Type B pancreatic cell (in vitro differentiated cells): ENCODE data around the gene VSTM2L. TPM values are rescaled to one million over a fixed set of nuclear protein-coding genes. Genes with fewer than 3 reads are reported as not detected.
A peak's percentile ranks its signal among the peaks of the same experiment; 100 is the strongest.

Source experiments
- DNase-seq: peaks from one replicate; pipeline ENCODE4 v3.0.0; 2021; ENCODE audit warnings: mixed read lengths; ENCODE audit not compliant: unreplicated experiment; ENCODE audit errors: extremely low spot score
- H3K27ac Mint-ChIP-seq: 2 replicates; pipeline ENCODE4 v1.8.0; 2021; ENCODE audit warnings: mild to moderate bottlenecking, mixed read lengths
- H3K27me3 Mint-ChIP-seq: 2 replicates; pipeline ENCODE4 v1.8.0; 2021; ENCODE audit warnings: mixed read lengths
- H3K36me3 Mint-ChIP-seq: 2 replicates; pipeline ENCODE4 v1.8.0; 2021; ENCODE audit warnings: mixed read lengths
- H3K4me1 Mint-ChIP-seq: one replicate; pipeline ENCODE4 v1.8.0; 2021; ENCODE audit warnings: mixed read lengths; ENCODE audit not compliant: unreplicated experiment
- H3K4me3 Mint-ChIP-seq: 2 replicates; pipeline ENCODE4 v1.8.0; 2021; ENCODE audit warnings: mild to moderate bottlenecking, mixed read lengths
- H3K9me3 Mint-ChIP-seq: 2 replicates; pipeline ENCODE4 v1.8.0; 2021; ENCODE audit warnings: mixed read lengths
- CTCF ChIP-seq: fragments of 200-600 bp; sonication (generic); conservative IDR thresholded peaks from 2 replicates; pipeline ENCODE4 v1.5.0; 2021; ENCODE audit warnings: antibody characterized with exemption, mild to moderate bottlenecking
- total RNA-seq: library from RNA; stranded (reverse); gene quantifications from 2 replicates; pipeline ENCODE4 v1.2.1, GENCODE V29; 2021; ENCODE audit warnings: low replicate concordance

VSTM2L gene
- total RNA-seq, 1 donor from 2014 or later: 11.4 TPM

- Mint-ChIP-seq H3K27me3 (peaks cover 59% of the 10 kb centered on the region), H3K4me1 (peaks cover 21% of the 10 kb centered on the region)
- TF ChIP-seq CTCF: no peak
Measured at GRCh38 chr20:37901240-37901639, 1.7 kb upstream of the VSTM2L start.

DNA sequence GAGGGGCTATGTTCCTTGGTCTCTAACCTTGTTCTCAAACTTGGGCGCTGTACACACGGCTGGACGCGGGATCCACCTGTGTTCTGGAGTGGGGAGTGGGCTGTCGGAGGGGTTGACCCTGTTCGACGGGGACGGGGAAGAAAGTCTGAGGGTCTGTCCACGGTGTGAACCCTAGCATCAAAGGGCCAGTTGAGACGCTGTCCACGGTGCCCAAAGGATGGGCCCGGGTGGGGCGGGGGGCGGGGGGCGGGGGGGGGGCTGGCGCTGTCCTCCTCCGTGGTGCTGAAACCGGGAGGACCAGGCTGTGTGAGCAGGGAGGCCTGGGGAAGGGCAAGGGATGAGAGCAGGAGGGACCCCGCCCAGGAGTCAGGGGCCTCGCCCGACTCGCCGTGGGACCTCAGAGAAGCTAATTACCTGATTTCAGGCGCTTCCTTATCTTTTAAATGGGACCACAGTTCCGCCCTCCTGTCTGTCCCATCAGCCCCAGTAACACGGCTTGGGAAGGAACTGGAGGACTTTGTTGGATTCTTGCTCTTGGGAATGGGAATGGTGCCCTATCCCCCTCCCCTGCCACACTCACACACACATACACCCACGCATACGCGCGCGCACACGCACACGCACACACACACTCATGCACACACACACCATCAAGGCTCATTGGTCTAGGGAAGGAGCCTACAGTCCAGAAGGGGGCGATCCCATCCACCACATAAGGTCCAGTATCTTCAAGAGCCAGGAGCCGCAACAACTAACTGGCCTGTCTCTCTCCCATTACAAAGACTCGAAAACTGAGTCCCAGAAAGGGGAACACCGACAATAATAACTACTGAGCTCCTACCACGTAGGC, 1.0 kb upstream of the VSTM2L start:
- peak; percentile 68 for TF ChIP-seq CTCF
- DNase-seq: no peak
- peaks cover 21% of the 10 kb centered on the region for H3K4me1 Mint-ChIP-seq
- H3K36me3 Mint-ChIP-seq: no peaks in the 10 kb centered on the region
- peak overlapping the region; percentile 89 for H3K4me3 Mint-ChIP-seq
- H3K9me3 Mint-ChIP-seq: no peaks in the 10 kb centered on the region
- peaks cover 60% of the 10 kb centered on the region for H3K27me3 Mint-ChIP-seq
- H3K27ac Mint-ChIP-seq: peak overlapping the region; percentile 77

More at GRCh38 chr20:37901240-37901639, 1.7 kb upstream of the VSTM2L start:
- Mint-ChIP-seq H3K4me3 (peak overlapping the region; percentile 63), H3K27ac (no peak overlapping the region), H3K36me3 (no peaks in the 10 kb centered on the region), H3K9me3 (no peaks in the 10 kb centered on the region)
- no peak for DNase-seq

- no peak for DNase-seq
- peak overlapping the region; percentile 93 for H3K4me3 Mint-ChIP-seq
- no peaks in the 10 kb centered on the region for H3K9me3 Mint-ChIP-seq
- H3K27me3 Mint-ChIP-seq: peaks cover 62% of the 10 kb centered on the region
- no peaks in the 10 kb centered on the region for H3K36me3 Mint-ChIP-seq
- peaks cover 31% of the 10 kb centered on the region for H3K4me1 Mint-ChIP-seq
- TF ChIP-seq CTCF: peak; percentile 69
- peak overlapping the region; percentile 74 for H3K27ac Mint-ChIP-seq
Measured at GRCh38 chr20:37903317-37904007, 535 bp downstream of the VSTM2L start.

DNA sequence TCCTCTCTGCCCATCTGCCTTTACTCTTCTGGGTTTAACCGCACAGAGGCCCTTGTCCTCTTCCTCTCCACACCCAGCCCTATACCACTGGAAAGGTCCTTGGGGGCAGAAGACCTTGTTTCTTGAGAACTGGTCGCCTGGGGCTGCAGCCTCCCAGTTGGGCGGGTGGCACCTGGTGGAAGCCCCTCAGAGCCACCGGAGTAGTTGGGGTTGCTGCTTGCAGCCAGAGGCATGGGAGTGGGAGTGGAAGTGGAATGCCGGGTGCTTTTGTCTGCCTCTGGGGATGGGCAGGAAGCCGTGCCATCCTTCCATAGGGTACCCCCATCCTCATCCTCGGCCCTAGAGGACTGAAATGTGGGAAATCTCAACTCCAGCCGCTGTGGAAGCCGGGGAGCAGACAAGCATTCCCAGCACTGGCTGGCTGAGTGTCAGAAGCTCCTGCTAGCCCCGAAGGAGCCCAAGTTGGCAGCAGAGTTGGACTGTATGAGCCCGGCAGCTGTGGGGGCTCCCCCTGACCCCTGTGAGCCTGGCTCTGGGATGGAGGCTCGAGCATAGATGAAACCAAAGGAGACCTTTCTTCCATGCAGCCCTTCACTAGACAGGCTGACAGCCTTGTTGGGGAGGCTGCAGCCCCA, 1.2 kb downstream of the VSTM2L start:
- peaks cover 63% of the 10 kb centered on the region for H3K27me3 Mint-ChIP-seq
- no peak for DNase-seq
- peak overlapping the region; percentile 74 for H3K27ac Mint-ChIP-seq
- H3K36me3 Mint-ChIP-seq: no peaks in the 10 kb centered on the region
- H3K4me1 Mint-ChIP-seq: peaks cover 38% of the 10 kb centered on the region
- H3K9me3 Mint-ChIP-seq: no peaks in the 10 kb centered on the region
- H3K4me3 Mint-ChIP-seq: peak overlapping the region; percentile 93
- TF ChIP-seq CTCF: no peak

DNA sequence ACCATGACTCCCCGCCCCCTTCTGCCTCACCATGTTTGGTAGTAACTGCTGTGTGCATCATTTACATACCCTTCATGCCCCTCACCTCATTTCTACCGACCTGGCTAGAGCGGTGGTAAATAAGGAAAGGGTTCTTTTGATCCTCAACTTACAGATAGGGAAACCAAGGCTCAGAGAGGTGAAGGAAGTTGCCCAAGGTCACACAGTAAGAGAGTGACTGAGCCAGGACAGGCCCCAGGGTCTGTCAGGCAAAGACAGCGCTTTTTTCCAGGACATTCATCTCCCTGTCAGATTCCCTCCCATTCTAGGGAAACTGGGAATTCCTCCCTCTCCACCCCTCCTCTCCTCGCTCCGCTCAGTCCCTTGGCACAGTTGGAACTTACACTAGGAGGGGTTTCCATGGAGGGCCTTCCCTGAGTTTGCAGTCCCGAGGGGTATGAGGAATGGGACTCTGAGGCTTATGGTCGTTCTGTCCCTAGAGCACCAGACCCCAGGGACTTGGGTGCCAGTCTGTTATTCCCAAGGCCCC, 2.0 kb downstream of the VSTM2L start:
- no peaks in the 10 kb centered on the region for H3K9me3 Mint-ChIP-seq
- no peak overlapping the region for H3K27ac Mint-ChIP-seq
- peaks cover 55% of the 10 kb centered on the region for H3K27me3 Mint-ChIP-seq
- peaks cover 39% of the 10 kb centered on the region for H3K4me1 Mint-ChIP-seq
- no peak for DNase-seq
- H3K4me3 Mint-ChIP-seq: peak overlapping the region; percentile 58
- TF ChIP-seq CTCF: no peak
- no peaks in the 10 kb centered on the region for H3K36me3 Mint-ChIP-seq
